ENCODE results near the gene NLRP6.
"Not testable (repeated sequence)": the region's sequence is repeated elsewhere in the genome, so short reads cannot be mapped to it uniquely, and the experiment has no call there.

The NLRP6 gene

GRCh38 chr11:278001-278951 is at the start of gene NLRP6:
Gene NLRP6, plus strand, starts transcription at chr11:278407. Its CDS starts 163 bp downstream, at chr11:278570.
- DNase-seq = no peak

GRCh38 chr11:230431-230830 is 47.8 kb upstream of the NLRP6 start:
- no peak for DNase-seq

- DNase-seq = no peak
These were observed 45.2 kb upstream of the NLRP6 start for GRCh38 chr11:232783-233565.

GRCh38 chr11:235180-235579 is 43.0 kb upstream of the NLRP6 start:
- DNase-seq = no peak

GRCh38 chr11:235609-235996 is 42.6 kb upstream of the NLRP6 start:
- DNase-seq = peak; percentile 63

- peak; percentile 90 for DNase-seq
These were observed 42.0 kb upstream of the NLRP6 start, which contains the start of gene SIRT3 for GRCh38 chr11:235997-236773. Gene SIRT3, minus strand, starts transcription at chr11:236342. Its CDS starts 14 bp downstream, at chr11:236328.

GRCh38 chr11:236774-237767 is 41.1 kb upstream of the NLRP6 start, which contains the start of gene PSMD13:
Gene PSMD13, plus strand, starts transcription at chr11:236976. Its CDS starts 74 bp downstream, at chr11:237050.
- DNase-seq = peak; percentile 88

GRCh38 chr11:238346-238745 is 39.9 kb upstream of the NLRP6 start:
- DNase-seq = not testable (repeated sequence)

GRCh38 chr11:240315-240714 is 37.9 kb upstream of the NLRP6 start:
- no peak for DNase-seq

GRCh38 chr11:241634-242033 is 36.6 kb upstream of the NLRP6 start:
- no peak for DNase-seq

GRCh38 chr11:244376-244775 is 33.8 kb upstream of the NLRP6 start:
- no peak for DNase-seq

- DNase-seq = no peak
These were observed 29.1 kb upstream of the NLRP6 start for GRCh38 chr11:249062-249461.

- no peak for DNase-seq
These were observed 27.9 kb upstream of the NLRP6 start for GRCh38 chr11:250274-250673.

- peak; percentile 84 for DNase-seq
These were observed 27.4 kb upstream of the NLRP6 start for GRCh38 chr11:250740-251299.

GRCh38 chr11:251550-251949 is 26.7 kb upstream of the NLRP6 start:
- DNase-seq = no peak

GRCh38 chr11:252666-253065 is 25.5 kb upstream of the NLRP6 start:
- no peak for DNase-seq

- no peak for DNase-seq
These were observed 24.9 kb upstream of the NLRP6 start for GRCh38 chr11:253160-253885.

GRCh38 chr11:253886-254270 is 24.3 kb upstream of the NLRP6 start:
- DNase-seq = no peak

- DNase-seq = no peak
These were observed 23.0 kb upstream of the NLRP6 start for GRCh38 chr11:255176-255575.

GRCh38 chr11:255816-256215 is 22.4 kb upstream of the NLRP6 start:
- no peak for DNase-seq
